Epithelial cell of proximal tubule (primary cell): ENCODE measurements around the gene TFEB. TPM values are rescaled to one million over a fixed set of nuclear protein-coding genes. Genes with fewer than 3 reads are reported as not detected.

Source experiments
- DNase-seq: peaks from one replicate; pipeline ENCODE4 v3.0.0-alpha.2; 2011; ENCODE audit warnings: low read depth
- H3K4me3 ChIP-seq: 2 replicates; pipeline ENCODE4 v1.5.1; 2011; ENCODE audit warnings: low read depth, mild to moderate bottlenecking, low read length
- CTCF ChIP-seq: conservative IDR thresholded peaks from 2 replicates; pipeline ENCODE4 v1.5.1; 2012; ENCODE audit warnings: low read depth, mild to moderate bottlenecking, low read length
- total RNA-seq: library from RNA; depleted of rRNA; stranded (reverse); fragments of >200 nt; gene quantifications from 2 replicates; pipeline ENCODE4 v1.2.3, GENCODE V29; 2015

TFEB gene
- total RNA-seq: 2.4 and 3.3 TPM in 2 replicates

- peak; percentile 78 for TF ChIP-seq CTCF
- DNase-seq: no peak
- peak within 1 kb of the TSS; percentile 81 for H3K4me3 ChIP-seq
Measured at GRCh38 chr6:41735427-41736185, at the start of gene TFEB. Gene TFEB, minus strand, starts transcription at chr6:41735608. Its CDS starts 44,395 bp downstream, at chr6:41691213.

GRCh38 chr6:41784581-41785171 lies 49.3 kb upstream of the TFEB start:
- DNase-seq: no peak
- no peak for TF ChIP-seq CTCF
- no peak overlapping the region for H3K4me3 ChIP-seq

- no peak for TF ChIP-seq CTCF
- H3K4me3 ChIP-seq: no peak overlapping the region
- DNase-seq: no peak
Measured at GRCh38 chr6:41783106-41783780, 47.8 kb upstream of the TFEB start.

- peak overlapping the region; percentile 70 for H3K4me3 ChIP-seq
- DNase-seq: no peak
- no peak for TF ChIP-seq CTCF
Measured at GRCh38 chr6:41781366-41781730, 45.9 kb upstream of the TFEB start.

- DNase-seq: no peak
- TF ChIP-seq CTCF: no peak
- peak within 1 kb of the TSS; percentile 70 for H3K4me3 ChIP-seq
Measured at GRCh38 chr6:41780551-41781365, 45.4 kb upstream of the TFEB start, which contains the start of gene PRICKLE4. Gene PRICKLE4, plus strand, starts transcription at chr6:41780782. Its CDS starts 2,692 bp downstream, at chr6:41783474.

- peak within 1 kb of the TSS; percentile 70 for H3K4me3 ChIP-seq
- no peak for DNase-seq
- TF ChIP-seq CTCF: peak; percentile 87
Measured at GRCh38 chr6:41779788-41780550, 44.6 kb upstream of the TFEB start, which contains the start of gene FRS3. Gene FRS3, minus strand, starts transcription at chr6:41779900. Its CDS starts 2,913 bp downstream, at chr6:41776987.
